SKM-1 (cell line): ENCODE measurements around the gene ADK.
"Not testable (repeated sequence)": the region's sequence is repeated elsewhere in the genome, so short reads cannot be mapped to it uniquely, and the experiment has no call there.

Source experiments
- DNase-seq: peaks from one replicate; lab custom pipeline; 2025; ENCODE audit not compliant: unreplicated experiment; lab: John Stamatoyannopoulos, UW

ADK gene

DNA sequence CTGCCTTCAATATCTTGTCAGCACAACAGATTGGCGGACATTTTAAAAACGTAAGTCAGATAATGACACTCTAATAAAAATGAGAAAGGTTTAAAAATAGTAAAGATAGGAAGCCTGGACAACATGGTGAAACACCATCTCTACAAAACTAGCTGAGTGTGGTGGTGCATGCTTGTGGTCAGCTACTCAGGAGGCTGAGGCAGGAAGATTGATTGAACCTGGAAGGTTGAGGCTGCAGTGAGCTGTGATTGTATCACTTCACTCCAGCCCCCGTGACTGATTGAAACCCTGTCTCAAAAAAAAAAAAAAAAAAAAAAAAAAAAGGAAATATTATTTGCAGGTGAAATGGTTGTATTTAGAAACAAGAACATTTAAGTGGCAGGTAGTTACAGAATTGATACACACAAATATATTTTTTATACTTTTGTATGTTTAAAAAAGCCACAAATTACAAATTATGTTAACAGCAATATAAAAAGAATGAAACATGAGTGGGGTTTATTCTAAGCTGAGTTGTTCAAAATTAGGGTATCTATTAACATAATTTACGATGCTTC is 141.9 kb downstream of the ADK start:
- no peak for DNase-seq

- no peak for DNase-seq
These were observed 142.8 kb downstream of the ADK start for GRCh38 chr10:74293686-74294371.

DNA sequence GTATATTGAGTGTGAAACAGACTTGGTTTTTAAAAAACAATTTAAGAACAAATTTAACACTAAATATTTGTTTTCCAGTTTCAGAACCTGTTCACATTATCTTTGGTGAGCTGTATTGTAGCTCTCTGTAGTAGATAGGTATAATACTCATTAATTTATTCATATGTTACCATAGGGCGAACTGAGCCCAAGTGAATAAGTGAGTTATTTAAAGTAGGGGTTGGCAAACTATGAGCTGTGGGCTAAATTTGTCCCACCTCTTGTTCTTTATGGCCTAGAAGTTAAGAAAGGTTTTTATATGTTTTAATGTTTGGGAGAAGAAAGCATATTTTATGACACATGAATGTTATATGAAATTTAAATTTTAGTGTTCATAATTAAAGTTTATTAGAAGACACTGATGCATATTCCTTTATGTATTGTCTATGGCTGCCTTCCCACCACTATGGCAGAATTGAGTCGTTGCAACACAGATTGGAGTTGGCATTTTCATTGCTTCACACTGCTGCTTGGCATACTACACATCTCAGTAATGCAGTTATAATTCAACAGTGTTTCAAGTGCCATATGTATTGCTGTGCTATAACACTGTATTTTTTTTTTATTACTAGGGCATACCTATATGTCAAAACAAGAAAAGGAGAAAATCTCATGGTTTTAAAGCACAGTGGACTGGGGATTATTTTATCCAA is 146.5 kb downstream of the ADK start:
- no peak for DNase-seq

DNA sequence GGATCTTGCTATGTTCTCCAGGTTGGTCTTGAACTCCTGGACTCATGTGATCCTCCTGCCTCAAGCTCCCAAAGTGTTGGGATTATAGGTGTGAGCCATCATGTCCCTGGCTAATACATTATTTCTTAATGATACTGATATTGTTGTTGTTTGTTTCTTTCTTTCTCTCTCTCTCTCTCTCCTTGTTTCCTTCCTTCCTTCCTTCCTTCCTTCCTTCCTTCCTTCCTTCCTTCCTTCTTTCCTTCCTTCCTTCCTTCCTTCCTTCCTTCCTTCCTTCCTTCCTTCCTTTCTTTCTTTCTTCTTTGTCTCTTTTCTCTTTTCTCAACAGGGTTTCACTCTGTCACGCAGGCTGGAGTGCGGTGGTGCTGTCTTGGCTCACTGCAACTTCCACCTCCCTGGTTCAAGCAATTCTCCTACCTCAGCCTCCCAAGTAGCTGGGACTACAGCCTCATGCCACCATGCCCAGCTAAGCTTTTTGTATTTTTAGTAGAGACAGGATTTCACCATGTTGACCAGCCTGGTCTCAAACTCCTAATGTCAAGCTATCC is 149.1 kb downstream of the ADK start:
- not testable (repeated sequence) for DNase-seq

GRCh38 chr10:74300666-74301065 is 149.6 kb downstream of the ADK start:
- no peak for DNase-seq

GRCh38 chr10:74305730-74306129 is 154.7 kb downstream of the ADK start:
- DNase-seq, result no peak

DNA sequence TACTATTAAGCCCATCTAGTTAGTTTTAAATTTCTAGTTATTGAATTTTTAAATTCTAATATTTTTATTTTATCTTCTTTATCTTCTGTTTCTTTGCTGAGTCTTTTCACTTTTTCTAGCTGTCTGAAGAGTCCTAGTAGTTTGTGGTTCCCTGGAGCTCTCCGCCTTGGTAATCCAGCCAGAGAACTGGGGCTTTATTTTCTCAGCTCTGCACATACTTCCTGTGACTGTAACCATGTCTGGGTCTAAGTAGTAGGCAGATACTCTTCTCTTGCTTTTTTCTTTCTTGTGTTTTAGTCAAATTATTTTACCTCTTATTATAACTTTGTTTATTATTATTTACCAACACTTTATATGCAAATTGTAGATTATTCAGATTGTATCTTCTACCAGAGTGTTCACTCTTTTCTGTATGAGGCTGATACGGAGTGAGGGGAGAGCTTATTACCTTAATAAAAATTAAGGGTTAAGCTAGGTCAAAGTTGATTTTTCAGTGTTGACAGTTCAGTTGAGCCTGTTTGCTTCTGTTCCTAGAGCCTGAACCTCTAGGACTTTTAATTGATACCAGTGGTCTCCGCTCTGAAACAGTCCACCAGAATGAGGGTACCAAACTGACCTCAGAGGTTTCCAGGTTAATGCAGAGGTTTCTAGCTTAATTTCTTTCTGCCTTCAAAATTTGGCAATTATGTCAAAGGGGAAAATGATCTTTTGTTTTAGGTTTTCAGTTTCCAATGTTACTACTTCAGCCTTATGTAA is 155.4 kb downstream of the ADK start:
- DNase-seq, result no peak

DNA sequence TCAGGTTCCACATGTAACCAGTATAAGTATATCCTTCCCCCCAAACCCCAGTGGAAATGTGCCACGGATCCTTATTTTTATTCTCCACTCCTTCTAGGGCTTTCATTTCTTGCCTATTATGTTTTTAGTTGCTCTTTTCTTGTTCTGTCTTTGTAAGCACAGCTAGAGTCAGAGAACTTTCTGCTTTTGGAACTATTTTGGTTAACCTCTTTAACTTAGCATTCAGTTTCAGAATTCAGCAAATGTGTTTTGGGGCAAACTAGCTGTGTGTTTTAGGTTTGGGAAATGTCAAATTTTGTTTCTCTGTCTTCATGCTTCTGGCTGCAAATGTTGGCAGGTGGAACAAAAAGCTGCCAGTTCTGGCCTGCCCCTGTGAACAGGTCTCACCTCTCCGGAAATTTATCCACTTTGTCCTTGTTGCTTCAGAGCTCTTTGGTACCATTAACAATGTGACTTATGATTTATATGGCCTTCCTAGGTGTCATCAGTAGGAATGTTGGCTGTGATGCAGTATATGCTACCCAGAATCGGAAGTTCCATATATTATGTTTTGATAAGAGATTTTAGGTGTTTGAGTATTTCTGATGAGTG is 156.1 kb downstream of the ADK start:
- DNase-seq, result no peak

DNA sequence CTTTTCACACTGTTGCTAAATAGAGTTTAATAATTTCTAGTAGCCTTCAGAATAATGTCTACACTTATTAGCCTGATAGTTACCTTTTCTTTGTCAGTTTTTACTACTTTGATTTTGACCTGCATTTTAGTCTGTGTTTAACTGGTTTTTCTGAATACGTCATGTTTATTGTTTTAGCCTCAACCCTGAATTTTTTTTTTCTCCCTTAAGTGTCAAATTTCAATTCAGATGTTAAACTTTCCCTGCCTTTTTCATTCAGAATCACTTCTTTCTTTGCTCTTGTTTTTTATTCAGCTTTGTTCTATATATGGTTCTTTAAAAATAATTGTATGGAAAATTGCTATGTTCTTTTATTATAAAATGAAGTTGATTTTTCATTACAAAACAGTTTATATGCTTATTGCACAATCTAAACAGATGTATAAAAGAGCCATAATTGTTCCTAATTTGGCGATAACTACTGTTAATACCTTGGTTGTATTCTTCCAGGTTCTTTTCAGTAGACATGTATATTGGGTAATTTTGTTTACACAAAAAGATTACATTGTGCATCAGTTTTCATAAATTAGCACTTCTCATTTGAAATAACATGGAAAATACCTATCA is 159.7 kb downstream of the ADK start:
- DNase-seq, result no peak

GRCh38 chr10:74314166-74314565 is 163.1 kb downstream of the ADK start:
- no peak for DNase-seq

GRCh38 chr10:74320026-74320425 is 169.0 kb downstream of the ADK start:
- DNase-seq, result no peak

- no peak for DNase-seq
These were observed 169.7 kb downstream of the ADK start for GRCh38 chr10:74320717-74321116.

DNA sequence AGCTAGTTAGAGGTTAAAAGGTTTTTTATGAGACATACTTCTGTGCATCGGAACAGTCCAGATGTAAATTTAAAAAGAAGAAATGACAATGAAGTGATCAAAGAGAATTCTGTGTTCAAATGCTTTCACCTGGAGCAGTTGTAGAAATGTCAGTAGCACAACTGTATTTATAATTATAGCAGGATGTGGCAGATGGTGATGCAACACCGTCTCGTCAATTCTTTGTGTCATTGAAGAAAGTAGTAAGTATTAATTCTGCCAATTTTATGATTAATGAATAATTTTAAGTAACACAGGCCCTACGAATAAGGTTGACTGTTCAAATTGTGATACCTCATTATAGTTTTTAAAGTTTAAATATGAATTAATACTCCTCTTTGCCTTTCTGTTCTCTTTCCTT is 171.1 kb downstream of the ADK start:
- DNase-seq, result no peak

DNA sequence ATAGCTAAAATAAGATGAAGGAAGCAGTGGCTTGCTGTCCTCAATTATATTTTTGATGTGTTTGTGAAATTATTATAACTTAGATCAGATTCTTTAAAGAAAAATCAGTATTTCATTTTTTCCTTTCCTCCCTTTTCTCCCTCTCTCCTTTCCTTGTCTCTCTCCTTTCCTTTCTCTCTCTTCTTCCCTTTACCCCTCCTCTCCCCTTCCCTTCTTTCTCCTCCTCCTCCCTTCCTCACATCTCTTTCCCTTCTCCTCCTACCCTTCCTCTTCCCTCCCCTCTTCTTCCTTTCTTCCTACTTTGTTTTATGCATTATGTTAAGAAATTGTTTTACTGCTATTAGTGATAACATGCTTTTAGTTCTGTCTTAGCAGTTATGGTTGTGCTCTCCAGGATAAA is 171.5 kb downstream of the ADK start:
- no peak for DNase-seq

DNA sequence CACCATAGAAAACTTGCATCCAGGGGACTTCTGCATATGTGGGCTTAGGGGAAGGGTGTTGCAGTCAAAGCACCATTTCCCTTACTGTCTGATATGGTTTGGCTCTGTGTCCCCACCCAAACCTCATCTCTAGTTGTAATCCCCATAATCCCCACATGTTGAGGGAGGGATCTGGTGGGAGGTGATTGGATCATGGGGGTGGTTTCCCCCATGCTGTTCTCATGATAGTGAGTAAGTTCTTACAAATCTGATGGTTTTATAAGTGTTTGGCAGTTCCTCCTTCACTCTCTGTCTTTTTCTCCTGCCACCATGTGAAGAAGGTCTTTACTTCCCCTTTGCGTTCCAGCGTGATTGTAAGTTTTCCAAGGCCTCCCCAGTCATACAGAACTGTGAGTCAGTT is 177.4 kb downstream of the ADK start:
- DNase-seq, result no peak

GRCh38 chr10:74329873-74330272 is 178.9 kb downstream of the ADK start:
- DNase-seq, result no peak

GRCh38 chr10:74330646-74331045 is 179.6 kb downstream of the ADK start:
- no peak for DNase-seq

GRCh38 chr10:74332398-74332797 is 181.4 kb downstream of the ADK start:
- DNase-seq, result no peak

DNA sequence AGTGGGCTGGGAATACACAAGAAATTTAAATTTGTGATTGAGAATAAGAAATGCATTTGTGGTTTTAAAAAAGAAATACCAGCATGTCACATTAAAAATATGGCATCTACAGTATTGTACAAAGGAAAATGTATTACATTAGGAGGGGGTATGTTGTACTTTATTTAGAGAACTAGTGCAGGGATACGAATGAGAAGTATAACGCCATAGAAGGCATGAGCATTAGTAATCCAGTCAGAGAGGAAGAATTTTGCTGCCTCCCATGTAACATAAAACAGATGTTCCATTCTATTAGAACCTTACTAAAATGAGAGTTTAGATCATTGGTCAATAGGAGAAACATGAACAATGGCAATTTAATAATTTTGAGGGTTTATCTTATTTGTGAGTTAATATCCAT is 182.2 kb downstream of the ADK start:
- no peak for DNase-seq

DNA sequence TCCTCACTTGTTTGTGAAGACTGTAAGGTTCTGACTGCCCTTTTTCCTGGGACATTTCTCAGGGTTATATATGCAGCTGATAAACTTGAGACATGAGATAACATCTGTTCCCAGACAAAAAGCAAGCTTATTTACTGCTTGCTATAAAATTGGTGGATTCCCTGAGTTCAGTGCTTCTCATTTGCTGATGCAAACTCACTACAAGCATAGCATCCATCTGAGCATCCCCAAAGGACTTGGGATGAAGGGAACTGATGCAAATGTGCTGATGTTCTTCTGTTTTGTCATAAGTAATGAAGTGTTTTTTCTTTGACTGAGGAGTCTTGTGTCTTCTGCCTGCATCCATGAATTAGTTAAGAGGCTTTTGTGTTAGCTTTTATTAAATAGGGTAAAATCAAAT is 183.2 kb downstream of the ADK start:
- no peak for DNase-seq

DNA sequence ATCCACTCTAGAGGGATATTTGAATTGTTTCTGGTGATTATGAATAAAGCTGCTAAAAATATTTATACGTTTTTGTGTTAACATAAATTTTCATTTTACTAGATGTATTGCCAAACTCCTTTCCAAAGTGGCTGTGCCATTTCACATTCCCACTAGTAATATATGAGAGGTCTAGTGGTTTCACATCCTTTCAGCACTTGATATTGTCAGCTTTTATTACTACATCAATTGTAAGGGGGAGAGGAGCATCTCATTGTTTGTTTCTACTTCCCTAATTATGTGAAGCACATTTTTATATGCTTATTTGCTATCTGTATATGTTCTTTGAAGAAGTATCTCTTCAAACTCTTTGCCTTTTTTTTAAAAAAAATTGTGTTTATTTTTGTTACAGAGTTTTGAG is 184.5 kb downstream of the ADK start:
- no peak for DNase-seq
